B cell (primary cell): ENCODE data around the gene TBC1D1. TPM values are rescaled to one million over a fixed set of nuclear protein-coding genes. Genes with fewer than 3 reads are reported as not detected.

Experiments
- ATAC-seq: fragments of 200-7000 bp; cut with Tn5 transposase; one replicate; pipeline ENCODE4 v1.10.0; 2021; ENCODE audit warnings: low read depth, mild to moderate bottlenecking, moderate number of reproducible peaks, moderate library complexity
- CTCF ChIA-PET: fragments of 350-600 bp; sonication (Branson Sonifier 250); formaldehyde crosslinking; loops from one replicate; lab custom pipeline; 2021; ENCODE audit warnings: antibody characterized with exemption, inconsistent platforms; lab: Charles Lee
- POLR2A ChIA-PET: fragments of 350-600 bp; sonication (Branson Sonifier 250); formaldehyde crosslinking; loops from one replicate; lab custom pipeline; 2021; ENCODE audit warnings: antibody characterized with exemption; lab: Charles Lee
- DNase-seq: peaks from one replicate; pipeline ENCODE4 v3.0.0; 2013
- H2AFZ ChIP-seq: 2 replicates; pipeline ENCODE4 v1.6.1; 2012; ENCODE audit warnings: mild to moderate bottlenecking, low read depth, low read length; ENCODE audit not compliant: insufficient read depth, poor library complexity, severe bottlenecking
- H3K27ac ChIP-seq, 2 donors: 1 replicate in 1 of 2; 2 replicates in 1 of 2; pipeline ENCODE4 v1.5.1; 2012 to 2013; ENCODE audit warnings: low read length in 2 of 2, mild to moderate bottlenecking in 2 of 2, moderate library complexity in 1 of 2
- H3K27me3 ChIP-seq, 4 experiments: fragments of 200-600 bp in 1 of 4; sonication (generic) in 1 of 4; replicated peaks in 1 of 4; 1 replicate in 2 of 4; 2 replicates in 2 of 4; pipeline versions ENCODE4 v1.6.1 to v1.7.0; 2013 to 2016; ENCODE audit warnings: low read length in 3 of 4, mild to moderate bottlenecking in 2 of 4, mixed read lengths in 1 of 4, moderate library complexity in 1 of 4; ENCODE audit not compliant: insufficient read depth in 4 of 4, control insufficient read depth in 3 of 4; ENCODE audit errors: control extremely low read depth in 1 of 4
- H3K36me3 ChIP-seq, 2 experiments: replicated peaks in 1 of 2; 1 replicate in 1 of 2; 2 replicates in 1 of 2; pipeline versions ENCODE4 v1.6.1 to v1.7.1; 2013; ENCODE audit warnings: low read length in 1 of 2; ENCODE audit not compliant: insufficient read depth in 2 of 2, control insufficient read depth in 1 of 2; ENCODE audit errors: control extremely low read depth in 1 of 2, extremely low read depth in 1 of 2
- H3K4me1 ChIP-seq, 2 donors: fragments of 200-600 bp in 1 of 2; sonication (generic) in 1 of 2; 1 replicate in 1 of 2; 2 replicates in 1 of 2; pipeline versions ENCODE4 v1.5.1 to v1.6.1; 2013 to 2017; ENCODE audit warnings: low read length in 2 of 2; ENCODE audit not compliant: control insufficient read depth in 2 of 2, insufficient read depth in 2 of 2
- H3K4me2 ChIP-seq: replicated peaks from 2 replicates; pipeline ENCODE3; 2012; ENCODE audit warnings: mild to moderate bottlenecking, low read depth, low read length; ENCODE audit not compliant: poor library complexity, severe bottlenecking
- H3K4me3 ChIP-seq, 5 experiments: fragments of 200-600 bp in 1 of 5; sonication (generic) in 1 of 5; 1 replicate in 3 of 5; 2 replicates in 2 of 5; pipeline versions ENCODE4 v1.5.1 to v1.7.0; 2011 to 2016; ENCODE audit warnings: low read length in 4 of 5, mild to moderate bottlenecking in 4 of 5, low read depth in 2 of 5, control low read depth in 1 of 5, moderate library complexity in 1 of 5; ENCODE audit not compliant: insufficient read depth in 1 of 5; ENCODE audit errors: control extremely low read depth in 1 of 5, extremely low read depth in 1 of 5
- H3K79me2 ChIP-seq: fragments of 200-600 bp; sonication (generic); one replicate; pipeline ENCODE4 v1.6.0; 2016; ENCODE audit warnings: low read length; ENCODE audit not compliant: control insufficient read depth, insufficient read depth
- H3K9ac ChIP-seq: fragments of 200-600 bp; sonication (generic); 2 replicates; pipeline ENCODE4 v1.6.1; 2017; ENCODE audit warnings: mild to moderate bottlenecking, low read length, moderate library complexity
- H3K9me3 ChIP-seq, 3 donors: one replicate each; pipeline versions ENCODE4 v1.6.1 to v1.7.1; 2013; ENCODE audit warnings: low read length in 2 of 3; ENCODE audit not compliant: control insufficient read depth in 2 of 3, insufficient read depth in 1 of 3; ENCODE audit errors: control extremely low read depth in 1 of 3
- H4K20me1 ChIP-seq: 2 replicates; pipeline ENCODE4 v1.6.0; 2012; ENCODE audit warnings: mild to moderate bottlenecking, low read length; ENCODE audit not compliant: insufficient read depth, control insufficient read depth, poor library complexity, severe bottlenecking
- H3K27ac Mint-ChIP-seq: one replicate; pipeline ENCODE4 v1.8.0; 2021; ENCODE audit warnings: mixed read lengths
- H3K27me3 Mint-ChIP-seq: one replicate; pipeline ENCODE4 v1.8.0; 2021; ENCODE audit warnings: mixed read lengths
- H3K4me1 Mint-ChIP-seq: one replicate; pipeline ENCODE4 v1.8.0; 2021; ENCODE audit warnings: mixed read lengths
- H3K4me3 Mint-ChIP-seq: one replicate; pipeline ENCODE4 v1.8.0; 2021; ENCODE audit warnings: mixed read lengths
- H3K9me3 Mint-ChIP-seq: one replicate; pipeline ENCODE4 v1.8.0; 2022; ENCODE audit warnings: mixed read lengths; ENCODE audit not compliant: insufficient read depth
- CTCF ChIP-seq: fragments of 200-600 bp; IDR thresholded peaks from one replicate; pipeline ENCODE4 v1.8.0; 2022; ENCODE audit warnings: antibody characterized with exemption, mild to moderate bottlenecking
- EZH2 ChIP-seq: IDR thresholded peaks from 2 replicates; pipeline ENCODE4 v1.6.1; 2012; ENCODE audit warnings: borderline replicate concordance, low read depth, mild to moderate bottlenecking, moderate library complexity, low read length; ENCODE audit not compliant: insufficient read depth, poor library complexity, severe bottlenecking
- WGBS: methylation state at CpG from one replicate; pipeline ENCODE4 v1.1.5; 2013; ENCODE audit warnings: missing lambda C conversion rate; ENCODE audit not compliant: insufficient coverage; 5-methylcytosine and 5-hydroxymethylcytosine counted together
- intact Hi-C: fragments of 100-400 bp; cut with micrococcal nuclease; formaldehyde crosslinking; loops from one replicate; pipeline ENCODE4 v1.10.0; 2022
- polyA plus RNA-seq: library from polyadenylated mRNA; depleted of rRNA; stranded (reverse); fragments of >200 nt; gene quantifications from 2 replicates; pipeline ENCODE4 v1.2.3, GENCODE V29; 2012
- total RNA-seq, 2 donors: library from RNA; stranded (reverse); fragments of 120-200 nt in 1 of 2; gene quantifications; 1 replicate in 1 of 2; 2 replicates in 1 of 2; pipeline versions ENCODE4 v1.2.3 to v1.2.4, GENCODE V29; 2013 to 2022

Gene TBC1D1
- total and polyA plus RNA-seq, 2 donors (not counting 1 experiment from before 2014, with no cell fraction given): 88.2 to 98.7 TPM

- ChIA-PET POLR2A (no interaction called here), CTCF (no interaction called here)
- Mint-ChIP-seq H3K4me3 (no peak overlapping the region), H3K27ac (no peak overlapping the region), H3K9me3 (no peaks in the 10 kb centered on the region), H3K4me1 (peaks cover 11% of the 10 kb centered on the region), H3K27me3 (no peaks in the 10 kb centered on the region)
- H3K4me3 ChIP-seq: no peak overlapping the region
- H3K27ac ChIP-seq: no peak overlapping the region
- H2AFZ ChIP-seq: no peak overlapping the region
- peaks cover 62% of the 10 kb centered on the region for H4K20me1 ChIP-seq
- H3K27me3 ChIP-seq: no peaks in the 10 kb centered on the region
- no peaks in the 10 kb centered on the region for H3K4me1 ChIP-seq
- DNase-seq: no peak
- ATAC-seq: no peak
- no peak overlapping the region for H3K9ac ChIP-seq
- no peak for TF ChIP-seq EZH2
- TF ChIP-seq CTCF: no peak
- 94% methylated on average over 7 of the region's 7 CpGs for WGBS
- peaks cover 1 to 17% of the 10 kb centered on the region in 2 experiments for H3K36me3 ChIP-seq
- peaks cover 0 to 5% (median 0%) of the 10 kb centered on the region in 3 donors for H3K9me3 ChIP-seq
- peaks cover 72% of the 10 kb centered on the region for H3K79me2 ChIP-seq
- intact Hi-C loops: no loop called here
- H3K4me2 ChIP-seq: no peak overlapping the region
Observed at GRCh38 chr4:37924946-37925345, 34.1 kb downstream of the TBC1D1 start.

DNA sequence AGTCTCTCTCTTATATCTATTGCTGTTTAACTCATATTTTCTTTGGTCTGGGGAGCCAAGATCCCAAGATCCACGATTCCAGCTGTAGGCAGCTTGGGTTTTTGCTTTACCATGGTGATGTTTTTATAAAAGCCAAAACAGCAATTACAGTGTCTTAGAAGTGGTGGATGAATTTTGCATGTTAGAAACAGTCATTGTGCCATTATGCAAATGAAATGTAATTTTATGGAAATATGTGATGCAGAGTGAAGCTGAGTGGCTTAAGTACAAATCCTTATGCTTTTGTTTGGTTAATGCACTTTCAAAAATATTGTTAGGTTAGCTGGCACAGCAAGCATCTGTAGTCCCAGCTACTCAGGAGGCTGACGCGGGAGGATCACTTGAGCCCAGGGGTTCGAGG is 36.5 kb downstream of the TBC1D1 start:
- Histone ChIP-seq H3K27ac (no peak overlapping the region), H2AFZ (no peak overlapping the region), H3K9me3 (no peaks in the 10 kb centered on the region), H3K79me2 (peaks cover 73% of the 10 kb centered on the region), H3K4me2 (no peak overlapping the region), H4K20me1 (peaks cover 62% of the 10 kb centered on the region), H3K4me1 (no peaks in the 10 kb centered on the region), H3K27me3 (no peaks in the 10 kb centered on the region), H3K4me3 (no peak overlapping the region), H3K36me3 (peaks cover 1 to 19% of the 10 kb centered on the region in 2 experiments), H3K9ac (no peak overlapping the region)
- CTCF ChIA-PET: no interaction called here
- Mint-ChIP-seq H3K27me3 (no peaks in the 10 kb centered on the region), H3K4me3 (no peak overlapping the region), H3K9me3 (no peaks in the 10 kb centered on the region), H3K27ac (no peak overlapping the region), H3K4me1 (peaks cover 2% of the 10 kb centered on the region)
- POLR2A ChIA-PET: no interaction called here
- ATAC-seq (no peak), DNase-seq (no peak)
- intact Hi-C loops: no loop called here
- TF ChIP-seq EZH2 (no peak), CTCF (no peak)
- 100% methylated on average over 2 of the region's 4 CpGs for WGBS
